Activated naive CD8-positive, alpha-beta T cell (primary cell): Measurements from ENCODE around the gene SHH.

Source experiments
- H3K27ac Mint-ChIP-seq: one replicate; pipeline ENCODE4 v1.8.0; 2021; ENCODE audit warnings: mixed read lengths
- H3K27me3 Mint-ChIP-seq: one replicate; pipeline ENCODE4 v1.8.0; 2021; ENCODE audit warnings: mixed read lengths
- H3K36me3 Mint-ChIP-seq: one replicate; pipeline ENCODE4 v1.8.0; 2021; ENCODE audit warnings: mixed read lengths
- H3K4me1 Mint-ChIP-seq: one replicate; pipeline ENCODE4 v1.8.0; 2021; ENCODE audit warnings: low read depth, mixed read lengths
- H3K4me3 Mint-ChIP-seq: one replicate; pipeline ENCODE4 v1.8.0; 2021; ENCODE audit warnings: mild to moderate bottlenecking, mixed read lengths
- H3K9me3 Mint-ChIP-seq: one replicate; pipeline ENCODE4 v1.8.0; 2021; ENCODE audit warnings: low read depth, mixed read lengths

Gene SHH

DNA sequence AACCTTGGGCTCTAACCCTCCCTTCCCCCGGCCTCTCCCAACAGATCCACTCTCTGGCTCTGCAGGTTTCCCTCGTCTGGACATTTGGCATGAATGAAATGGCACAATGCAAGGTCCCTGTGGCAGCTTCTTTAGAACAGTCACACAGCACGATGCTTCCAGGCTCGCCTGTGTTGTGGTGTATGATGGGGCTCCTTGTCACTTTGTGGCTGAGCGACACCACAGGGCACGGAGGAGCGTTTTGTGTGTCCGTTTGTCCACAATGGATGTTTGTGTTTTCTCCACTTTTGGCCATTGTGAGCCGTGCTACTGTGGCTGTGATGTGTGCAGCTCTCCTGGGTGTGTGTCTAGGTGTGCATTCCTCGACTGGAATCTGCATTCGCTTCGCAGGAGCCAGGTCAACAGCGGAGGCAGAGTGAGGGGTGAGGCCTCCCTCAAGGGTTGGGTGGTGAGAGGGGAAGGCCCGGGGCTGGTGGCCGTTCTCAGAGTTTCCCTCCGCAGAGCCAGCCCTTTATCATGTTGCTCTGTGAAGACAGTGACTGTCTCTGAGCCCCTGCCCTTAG is 22.3 kb upstream of the SHH start:
- H3K36me3 Mint-ChIP-seq, result no peaks in the 10 kb centered on the region
- H3K27ac Mint-ChIP-seq, result no peak overlapping the region
- H3K27me3 Mint-ChIP-seq, result no peaks in the 10 kb centered on the region
- no peak overlapping the region for H3K4me3 Mint-ChIP-seq
- no peaks in the 10 kb centered on the region for H3K9me3 Mint-ChIP-seq
- H3K4me1 Mint-ChIP-seq, result no peaks in the 10 kb centered on the region

DNA sequence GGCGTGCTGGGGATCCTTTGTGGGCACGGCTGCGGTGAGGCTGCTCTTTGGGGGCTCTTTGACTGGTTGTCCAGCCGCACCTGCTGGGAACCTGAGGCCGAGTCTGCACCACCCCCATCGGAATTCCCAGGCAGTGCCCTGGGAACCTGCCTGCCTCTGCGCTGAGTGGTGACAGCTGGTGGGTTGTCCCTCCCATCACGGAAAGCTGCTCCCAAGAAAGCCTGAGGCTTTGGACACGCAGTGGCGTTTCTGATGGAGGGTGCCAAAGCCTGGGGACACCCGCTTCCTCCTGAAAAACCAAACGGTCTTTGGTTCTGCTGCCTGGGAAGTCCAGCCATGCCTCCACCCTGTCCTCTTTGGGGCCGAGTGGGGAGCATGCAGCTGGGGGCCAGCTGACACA is 21.4 kb upstream of the SHH start:
- no peaks in the 10 kb centered on the region for H3K9me3 Mint-ChIP-seq
- no peaks in the 10 kb centered on the region for H3K4me1 Mint-ChIP-seq
- no peak overlapping the region for H3K27ac Mint-ChIP-seq
- H3K27me3 Mint-ChIP-seq, result no peaks in the 10 kb centered on the region
- no peaks in the 10 kb centered on the region for H3K36me3 Mint-ChIP-seq
- H3K4me3 Mint-ChIP-seq, result no peak overlapping the region

DNA sequence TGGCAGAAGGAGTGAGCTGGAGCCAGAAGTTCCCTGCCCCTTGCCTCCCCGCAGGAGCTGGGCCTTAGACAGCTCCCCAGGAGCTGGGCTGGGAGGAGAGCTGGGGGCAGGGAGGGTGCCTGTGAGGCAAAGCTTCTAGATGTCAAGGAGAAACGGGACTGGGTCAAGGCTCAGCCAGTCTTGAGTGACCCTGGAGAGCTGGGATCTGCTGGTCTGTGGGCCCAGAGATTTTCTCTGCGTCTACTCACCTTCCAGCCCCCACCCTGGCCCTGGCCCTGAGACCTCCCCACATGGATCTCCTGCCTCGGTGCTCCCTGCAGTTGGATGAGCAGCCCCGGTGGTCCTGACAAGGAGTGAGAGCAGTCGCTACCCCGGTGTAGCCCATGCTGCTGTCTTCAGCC is 20.3 kb upstream of the SHH start:
- Mint-ChIP-seq H3K27ac (no peak overlapping the region), H3K4me1 (no peaks in the 10 kb centered on the region), H3K36me3 (no peaks in the 10 kb centered on the region), H3K27me3 (peaks cover 4% of the 10 kb centered on the region), H3K4me3 (no peak overlapping the region), H3K9me3 (no peaks in the 10 kb centered on the region)

DNA sequence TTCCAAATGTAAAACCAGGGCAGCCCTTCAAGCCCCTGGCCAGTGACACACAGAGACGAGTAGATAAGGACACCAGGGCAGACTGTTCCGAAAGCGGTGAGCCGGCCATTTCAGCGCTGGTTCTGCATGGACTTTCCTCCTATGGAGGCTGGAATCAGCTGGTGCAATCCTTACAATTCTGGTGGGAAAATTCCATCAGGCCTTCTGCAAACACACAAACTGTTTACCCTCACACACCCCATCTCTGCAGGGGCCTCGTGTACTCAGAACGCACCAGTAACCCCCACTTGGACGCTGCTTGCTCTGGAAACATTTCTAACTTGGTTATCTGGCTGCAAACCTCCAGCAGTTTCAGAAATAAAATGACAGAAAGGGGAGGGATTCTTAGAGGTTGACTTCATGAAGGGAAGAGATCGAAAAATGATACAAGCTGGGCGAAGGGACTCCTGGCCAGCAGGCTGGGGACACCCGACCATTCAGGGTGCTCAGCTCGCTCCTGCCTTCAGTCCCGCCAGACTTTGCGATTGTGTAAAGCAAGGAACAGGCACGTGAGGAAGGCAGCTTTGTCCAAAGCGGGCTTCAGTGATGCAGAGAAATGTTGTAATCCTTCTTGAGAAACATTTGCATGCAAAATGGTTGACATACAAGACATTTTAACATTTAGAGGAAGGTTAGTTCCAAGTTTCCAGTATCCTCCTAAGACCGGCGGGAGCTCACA is 19.7 kb upstream of the SHH start:
- H3K4me1 Mint-ChIP-seq, result no peaks in the 10 kb centered on the region
- H3K27ac Mint-ChIP-seq, result no peak overlapping the region
- no peaks in the 10 kb centered on the region for H3K9me3 Mint-ChIP-seq
- no peaks in the 10 kb centered on the region for H3K36me3 Mint-ChIP-seq
- no peak overlapping the region for H3K4me3 Mint-ChIP-seq
- peaks cover 4% of the 10 kb centered on the region for H3K27me3 Mint-ChIP-seq

DNA sequence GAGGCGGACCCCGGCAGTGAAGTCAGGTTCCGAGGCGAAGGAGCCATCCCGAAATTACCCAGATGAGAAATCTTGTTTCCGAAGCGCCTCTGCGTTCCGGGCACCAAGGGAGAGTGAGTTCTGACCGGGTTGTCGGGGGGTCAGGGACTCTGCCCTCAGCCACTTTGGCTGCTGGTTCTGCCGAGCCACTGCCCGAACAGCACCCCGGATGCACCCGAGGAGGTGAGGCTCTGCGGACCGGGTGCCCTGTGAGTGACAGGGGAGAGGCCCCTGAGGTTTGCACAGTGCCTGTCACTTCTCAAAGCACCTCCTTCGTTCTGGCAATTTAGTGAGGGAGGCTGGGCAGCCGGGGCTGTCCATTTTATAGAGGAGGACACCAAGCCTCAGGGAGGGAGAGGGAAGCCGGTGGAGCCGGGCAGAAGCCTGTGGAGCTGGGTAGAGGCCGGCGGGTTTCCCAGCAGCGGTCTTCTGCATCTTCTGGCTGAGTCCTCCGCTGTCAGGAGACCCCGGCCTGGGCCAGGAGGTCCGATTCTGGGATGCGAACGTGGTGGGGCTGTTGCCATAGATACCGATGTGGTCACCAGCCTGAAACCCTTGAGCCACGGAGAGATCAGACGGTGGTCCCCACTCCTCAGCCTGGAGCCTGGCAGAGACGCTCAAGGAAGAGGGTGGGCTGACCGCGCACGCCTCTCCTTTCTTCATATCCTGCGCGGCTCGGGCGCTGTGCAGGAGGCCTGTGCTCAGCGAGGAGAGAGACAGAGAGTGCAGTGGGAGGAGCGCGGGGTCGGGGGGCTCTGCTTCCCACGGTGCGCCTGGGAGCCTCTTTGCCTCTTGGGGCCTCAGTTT is 18.9 kb upstream of the SHH start:
- Mint-ChIP-seq H3K4me1 (no peaks in the 10 kb centered on the region), H3K36me3 (no peaks in the 10 kb centered on the region), H3K9me3 (no peaks in the 10 kb centered on the region), H3K4me3 (no peak overlapping the region), H3K27me3 (peaks cover 4% of the 10 kb centered on the region), H3K27ac (no peak overlapping the region)

DNA sequence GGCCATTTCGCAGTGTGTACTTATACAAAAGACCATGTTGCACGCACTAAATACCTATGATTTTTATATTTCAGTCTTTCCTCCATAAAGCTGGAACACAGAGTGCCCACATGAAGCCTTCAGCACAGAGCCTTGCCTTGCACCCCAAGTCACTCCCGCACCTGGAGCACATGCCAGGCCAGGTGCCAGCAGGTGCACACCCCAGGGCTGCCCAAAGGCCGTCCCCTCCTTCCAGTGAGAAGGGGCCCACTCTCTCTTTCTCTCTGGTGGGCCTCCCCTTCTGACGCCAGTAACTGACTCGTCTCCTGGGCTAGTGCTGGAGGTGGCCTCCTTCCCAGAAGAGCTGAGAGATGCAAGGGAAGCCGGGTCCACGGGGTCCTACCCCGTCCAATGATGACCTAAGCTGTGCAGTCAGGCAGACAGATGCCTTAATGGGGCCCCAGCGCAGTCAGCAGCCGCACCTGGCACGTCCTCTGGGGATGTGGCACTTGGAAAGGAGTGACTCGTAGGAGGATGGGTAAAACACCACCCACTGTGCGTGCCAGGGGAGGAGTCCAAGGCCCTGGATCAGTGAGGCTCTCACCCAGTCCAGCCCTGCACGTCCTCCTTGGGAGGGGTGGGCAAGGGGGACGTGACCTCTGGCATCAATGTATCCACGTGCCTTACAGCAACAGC is 17.7 kb upstream of the SHH start:
- Mint-ChIP-seq H3K9me3 (no peaks in the 10 kb centered on the region), H3K4me1 (no peaks in the 10 kb centered on the region), H3K36me3 (no peaks in the 10 kb centered on the region), H3K4me3 (no peak overlapping the region), H3K27ac (no peak overlapping the region), H3K27me3 (peaks cover 4% of the 10 kb centered on the region)

DNA sequence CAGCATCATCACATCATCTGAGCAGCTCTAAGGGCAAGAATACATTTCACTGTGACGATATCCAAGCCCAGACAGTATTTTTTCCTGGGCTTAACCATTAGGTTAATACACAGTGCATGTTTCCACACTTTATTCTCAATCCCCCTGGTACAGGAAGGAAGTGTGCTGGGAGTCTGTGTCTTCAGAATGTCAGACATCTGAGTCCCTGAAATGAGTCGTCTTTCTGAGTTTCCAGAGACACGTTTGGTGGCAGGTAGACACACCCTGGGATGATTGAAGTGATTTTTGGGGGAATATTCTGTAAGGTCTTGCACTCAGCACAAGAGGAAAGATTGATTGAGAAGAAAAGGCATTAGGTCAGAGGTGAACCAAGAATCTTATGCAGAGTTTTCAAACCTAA is 13.1 kb upstream of the SHH start:
- no peaks in the 10 kb centered on the region for H3K36me3 Mint-ChIP-seq
- H3K4me1 Mint-ChIP-seq, result no peaks in the 10 kb centered on the region
- no peak overlapping the region for H3K4me3 Mint-ChIP-seq
- peaks cover 9% of the 10 kb centered on the region for H3K27me3 Mint-ChIP-seq
- no peaks in the 10 kb centered on the region for H3K9me3 Mint-ChIP-seq
- H3K27ac Mint-ChIP-seq, result no peak overlapping the region

DNA sequence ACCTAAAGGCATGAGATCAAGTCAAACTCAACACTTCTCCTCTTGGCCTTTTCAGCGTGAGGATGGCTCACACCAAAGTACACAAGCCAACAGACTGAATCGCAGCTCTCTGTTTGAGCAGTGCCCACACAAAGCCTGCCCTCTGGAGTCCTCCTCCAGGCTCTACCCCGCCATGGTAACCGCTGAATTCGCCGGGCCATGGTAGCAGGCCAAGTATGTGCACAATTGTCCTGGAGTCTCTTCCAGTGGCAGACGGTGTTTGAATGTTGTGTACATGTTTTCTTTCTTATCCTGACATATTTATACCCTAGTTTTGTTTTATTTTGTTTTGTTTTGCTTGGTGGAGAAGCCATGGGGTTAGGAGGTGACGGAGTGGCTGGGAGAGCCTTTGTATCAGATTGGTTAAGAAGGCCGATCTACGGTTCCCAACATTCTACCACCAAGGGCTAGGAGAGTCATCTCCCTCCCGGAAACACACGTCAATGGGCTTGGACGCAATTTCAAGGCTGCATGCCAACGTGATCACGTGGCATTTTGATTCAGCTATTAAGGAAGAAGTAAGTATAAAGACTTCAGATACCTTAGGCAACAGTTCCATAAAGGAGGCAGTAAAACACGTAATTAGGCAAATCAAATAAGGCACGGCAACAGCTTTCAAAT is 12.1 kb upstream of the SHH start:
- peaks cover 9% of the 10 kb centered on the region for H3K27me3 Mint-ChIP-seq
- H3K4me3 Mint-ChIP-seq, result no peak overlapping the region
- no peak overlapping the region for H3K27ac Mint-ChIP-seq
- no peaks in the 10 kb centered on the region for H3K9me3 Mint-ChIP-seq
- H3K4me1 Mint-ChIP-seq, result no peaks in the 10 kb centered on the region
- no peaks in the 10 kb centered on the region for H3K36me3 Mint-ChIP-seq

DNA sequence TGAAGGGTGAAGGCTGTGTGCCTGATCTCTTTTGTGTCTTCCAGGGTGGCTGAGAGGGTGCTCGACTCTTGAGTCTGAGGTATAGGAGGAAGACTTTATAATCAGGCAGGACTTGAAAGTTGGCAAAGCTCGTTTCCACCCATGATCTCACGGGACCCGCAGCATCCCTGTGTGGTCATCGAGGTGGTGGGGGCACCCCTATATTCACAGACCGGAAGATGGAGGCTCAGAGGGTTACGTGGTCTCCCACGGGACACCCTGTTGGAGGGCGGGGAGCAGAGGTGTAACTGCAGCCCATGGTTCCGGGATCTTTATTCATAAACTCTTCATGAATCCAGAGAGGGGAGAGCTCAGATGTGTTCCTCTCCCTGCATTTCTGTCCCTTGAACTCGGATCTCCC is 9.6 kb upstream of the SHH start:
- Mint-ChIP-seq H3K4me1 (no peaks in the 10 kb centered on the region), H3K27ac (no peak overlapping the region), H3K9me3 (no peaks in the 10 kb centered on the region), H3K27me3 (peaks cover 5% of the 10 kb centered on the region), H3K4me3 (no peak overlapping the region), H3K36me3 (no peaks in the 10 kb centered on the region)

DNA sequence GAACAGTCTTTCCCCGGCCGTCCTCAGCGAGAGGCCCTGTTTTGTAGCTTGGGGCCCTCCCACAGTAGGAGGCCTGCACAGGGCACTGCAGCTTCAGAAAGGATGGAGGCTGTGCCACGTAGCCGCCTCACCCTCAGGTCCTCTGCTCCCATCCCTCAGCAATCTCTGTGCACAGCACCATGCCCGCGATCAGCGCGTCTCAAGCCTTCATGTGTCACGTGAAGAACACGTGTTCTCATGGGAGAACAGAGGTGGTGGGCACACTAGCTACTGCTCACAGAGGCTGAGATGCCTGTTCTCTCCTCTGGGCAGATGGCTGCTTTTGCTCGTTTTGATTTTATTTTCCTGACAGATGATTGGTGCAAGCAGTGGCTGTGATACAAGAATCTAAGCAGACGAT is 8.5 kb upstream of the SHH start:
- Mint-ChIP-seq H3K4me3 (no peak overlapping the region), H3K27me3 (peaks cover 5% of the 10 kb centered on the region), H3K36me3 (no peaks in the 10 kb centered on the region), H3K27ac (no peak overlapping the region), H3K4me1 (no peaks in the 10 kb centered on the region), H3K9me3 (no peaks in the 10 kb centered on the region)

DNA sequence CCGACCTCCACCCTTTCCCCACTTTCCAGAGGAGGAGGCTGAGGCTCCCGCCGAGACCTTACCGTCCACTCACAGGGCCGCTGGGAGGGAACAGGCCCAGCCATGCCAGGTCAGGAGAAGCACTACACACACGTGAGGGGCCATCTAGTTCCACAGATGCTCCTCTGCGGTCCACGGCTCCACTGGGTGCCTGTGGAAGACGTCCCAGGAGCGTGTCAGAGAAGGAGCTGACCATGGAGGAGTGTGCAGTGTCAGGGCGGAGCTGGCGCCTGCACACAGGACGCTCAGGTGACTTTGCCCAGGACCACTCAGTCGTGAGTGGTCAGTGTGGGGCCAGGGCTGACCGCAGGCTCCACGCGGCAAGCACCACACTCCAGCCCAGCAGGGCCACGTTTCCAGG is 8.0 kb upstream of the SHH start:
- Mint-ChIP-seq H3K9me3 (no peaks in the 10 kb centered on the region), H3K4me1 (peaks cover 4% of the 10 kb centered on the region), H3K36me3 (no peaks in the 10 kb centered on the region), H3K4me3 (no peak overlapping the region), H3K27me3 (peaks cover 9% of the 10 kb centered on the region), H3K27ac (no peak overlapping the region)

DNA sequence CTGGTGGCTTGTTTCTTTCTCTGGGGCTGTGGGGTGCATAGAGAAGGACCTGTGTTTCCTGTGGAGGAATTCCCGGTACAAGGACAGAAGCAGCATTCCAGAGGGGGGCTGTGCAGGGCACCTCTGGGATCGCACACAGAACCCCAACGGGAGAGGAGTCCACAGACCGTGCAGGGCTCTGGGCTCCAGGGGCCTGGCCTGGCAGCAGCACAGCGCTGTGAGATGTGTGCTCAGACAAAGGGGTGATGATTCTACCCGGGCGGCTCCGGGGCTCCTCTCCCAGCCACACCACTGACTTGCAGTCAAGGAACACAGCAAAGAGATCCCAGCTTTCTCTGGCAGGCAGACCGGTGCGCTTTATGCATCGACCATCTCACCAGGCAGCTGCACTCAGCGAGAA is 6.9 kb upstream of the SHH start:
- Mint-ChIP-seq H3K4me3 (no peak overlapping the region), H3K27ac (no peak overlapping the region), H3K36me3 (no peaks in the 10 kb centered on the region), H3K4me1 (peaks cover 4% of the 10 kb centered on the region), H3K9me3 (no peaks in the 10 kb centered on the region), H3K27me3 (peaks cover 9% of the 10 kb centered on the region)

DNA sequence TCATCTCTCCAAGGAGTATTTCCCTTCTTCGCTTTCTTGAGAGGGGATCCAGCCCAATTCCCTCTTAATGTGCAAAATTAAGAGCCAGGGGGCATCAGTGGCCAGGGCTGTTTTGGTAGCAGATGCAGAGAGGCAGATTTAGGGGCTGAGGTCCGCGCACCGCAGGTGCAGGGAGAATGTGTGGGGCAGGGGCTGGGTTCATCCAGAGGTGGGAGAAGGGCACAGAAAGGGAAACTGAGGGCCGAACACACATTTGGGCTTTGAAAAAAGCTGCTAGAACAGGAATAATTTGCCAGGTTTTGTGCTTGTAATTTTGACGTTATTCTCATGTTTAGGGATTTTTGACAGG is 6.5 kb upstream of the SHH start:
- peaks cover 11% of the 10 kb centered on the region for H3K27me3 Mint-ChIP-seq
- no peaks in the 10 kb centered on the region for H3K36me3 Mint-ChIP-seq
- peaks cover 4% of the 10 kb centered on the region for H3K4me1 Mint-ChIP-seq
- H3K9me3 Mint-ChIP-seq, result no peaks in the 10 kb centered on the region
- H3K4me3 Mint-ChIP-seq, result no peak overlapping the region
- no peak overlapping the region for H3K27ac Mint-ChIP-seq

DNA sequence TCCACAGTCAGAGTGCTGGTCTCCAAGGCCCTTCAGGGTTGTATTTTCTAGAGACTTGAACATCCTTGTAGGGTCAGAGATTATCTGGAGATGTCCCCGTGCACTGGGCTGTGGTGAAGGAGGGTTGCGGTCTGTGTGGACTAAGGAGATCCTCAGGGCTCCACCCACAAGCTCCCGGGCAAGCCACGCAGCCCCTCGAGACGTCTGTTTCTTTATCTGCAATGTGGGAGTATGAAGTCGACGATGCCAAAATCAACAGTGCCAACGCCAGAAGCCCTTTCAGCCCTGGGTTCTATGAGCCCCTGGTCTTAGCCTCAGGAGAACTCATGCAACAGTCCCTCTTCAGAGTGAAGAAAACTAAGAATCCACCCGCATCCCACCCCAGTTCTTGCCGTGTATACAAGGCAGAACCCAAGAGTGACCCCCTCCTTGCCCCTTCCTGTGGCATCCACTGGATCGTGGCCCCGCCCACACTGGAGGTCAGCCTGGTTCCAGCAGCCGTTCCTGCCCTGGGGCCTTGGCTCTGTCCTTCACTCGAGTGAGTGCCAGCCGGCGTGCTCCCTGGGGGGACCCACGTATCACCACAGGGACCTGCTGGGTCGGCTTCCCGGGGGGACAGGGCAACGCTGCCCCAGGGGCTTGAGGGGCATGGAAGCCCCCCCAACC is 6.0 kb upstream of the SHH start:
- H3K4me1 Mint-ChIP-seq, result peaks cover 4% of the 10 kb centered on the region
- H3K36me3 Mint-ChIP-seq, result no peaks in the 10 kb centered on the region
- peaks cover 12% of the 10 kb centered on the region for H3K27me3 Mint-ChIP-seq
- no peak overlapping the region for H3K4me3 Mint-ChIP-seq
- H3K9me3 Mint-ChIP-seq, result no peaks in the 10 kb centered on the region
- no peak overlapping the region for H3K27ac Mint-ChIP-seq
